Heart left ventricle (tissue), 16 donors: ENCODE results near the gene LOXHD1. TPM values are rescaled to one million over a fixed set of nuclear protein-coding genes. Genes with fewer than 3 reads are reported as not detected.

Experiments
- ATAC-seq, 4 donors: fragments of 200-7000 bp; cut with Tn5 transposase; one replicate each; pipeline ENCODE4 v1.9.1; 2020 to 2022; ENCODE audit warnings: moderate library complexity in 4 of 4, mild to moderate bottlenecking in 3 of 4, moderate number of reproducible peaks in 1 of 4
- DNase-seq, 5 donors: peaks; one replicate each; pipeline ENCODE4 v3.0.0-alpha.2; 2020
- H3K27ac ChIP-seq, 12 donors: fragments of 200-600 bp; sonication (generic) in 4 of 12; one replicate each; pipeline versions ENCODE4 v1.5.0 to v1.8.0; 2016 to 2022; ENCODE audit warnings: mild to moderate bottlenecking in 2 of 12
- H3K27me3 ChIP-seq, 9 donors: fragments of 200-600 bp; sonication (generic) in 2 of 9; one replicate each; pipeline versions ENCODE4 v1.5.1 to v1.8.0; 2016 to 2022; ENCODE audit warnings: mild to moderate bottlenecking in 3 of 9
- H3K36me3 ChIP-seq, 9 donors: fragments of 200-600 bp; sonication (generic) in 2 of 9; one replicate each; pipeline versions ENCODE4 v1.5.0 to v1.8.0; 2018 to 2022; ENCODE audit warnings: mild to moderate bottlenecking in 2 of 9
- H3K4me1 ChIP-seq, 12 donors: fragments of 200-600 bp; sonication (generic) in 4 of 12; one replicate each; pipeline versions ENCODE4 v1.5.0 to v1.8.0; 2016 to 2022; ENCODE audit warnings: mild to moderate bottlenecking in 3 of 12
- H3K4me3 ChIP-seq, 12 donors: fragments of 200-600 bp; sonication (generic) in 4 of 12; one replicate each; pipeline versions ENCODE4 v1.5.0 to v1.8.0; 2017 to 2022; ENCODE audit warnings: mild to moderate bottlenecking in 9 of 12, moderate library complexity in 4 of 12
- H3K9me3 ChIP-seq, 12 donors: fragments of 200-600 bp; sonication (generic) in 4 of 12; one replicate each; pipeline versions ENCODE4 v1.5.0 to v1.8.0; 2016 to 2022; ENCODE audit warnings: mild to moderate bottlenecking in 1 of 12
- CTCF ChIP-seq, 12 donors: fragments of 200-600 bp; sonication (generic) in 4 of 12; IDR thresholded peaks; one replicate each; pipeline versions ENCODE4 v1.5.0 to v1.8.0; 2018 to 2022; ENCODE audit warnings: antibody characterized with exemption in 12 of 12, mild to moderate bottlenecking in 5 of 12
- POLR2A ChIP-seq, 2 donors: fragments of 450-650 bp; IDR thresholded peaks; one replicate each; pipeline ENCODE4 v1.6.1; 2017; ENCODE audit warnings: antibody characterized with exemption in 2 of 2, mild to moderate bottlenecking in 2 of 2, moderate library complexity in 2 of 2
- WGBS, 4 donors: extraction: QIAGEN DNeasy Blood & Tissue Kit in 2 of 4; methylation state at CpG; one replicate each; pipeline versions ENCODE4 v1.1.5 to v1.1.7; 2013 to 2018; 5-methylcytosine and 5-hydroxymethylcytosine counted together
- intact Hi-C, 10 donors: fragments of 100-400 bp; cut with DNase I; formaldehyde crosslinking; loops; one replicate each; pipeline versions ENCODE4 v1.11.1 to v1.14.2; 2022
- long read RNA-seq, 3 donors: library from polyadenylated mRNA; unstranded; transcript quantifications; one replicate each; pipeline ENCODE4 v2.0.0, GENCODE V29; 2020 to 2021
- polyA plus RNA-seq, 2 donors: library from polyadenylated mRNA; stranded (reverse); fragments of 200-250 nt; gene quantifications; one replicate each; pipeline ENCODE4 v1.2.3, GENCODE V29; 2013
- total RNA-seq, 9 donors: library from RNA; depleted of rRNA in 2 of 9; stranded (reverse); fragments of >200 nt in 2 of 9; fragmentation: NEBNext Ultra II Directional in 3 of 9; extraction: Animal tissue kit (Norgen Biotek cat#: 25700) in 3 of 9; gene quantifications; one replicate each; pipeline versions ENCODE4 v1.1.0 to v1.2.4, GENCODE V29; 2016 to 2023
- donor health status: ischemic (EF 13 %, LVEDD 7.1; RV severe dilation, severe dysfunction).
- donor health status: healthy with polysubstance abuse.
- donor health status: DM: no; HTN: yes; CAD: no.
- donor health status: DM: no; HTN: no; CAD: no.
- donor health status: ischemic (EF 25% LVEDD 6.9; RV normal size, moderate dysfunction).
- donor health status: ischemic (EF 25% LVEDD 5.7; RV mildly dilated, moderate dysfunction).
- donor health status: healthy.
- donor health status: DM: yes; HTN: yes; CAD: no.
- donor health status: ischemic (EF 35%, LVEDD 5.7; RV mildly dilated, moderate dysfunction).
- donor health status: nonischemic (EF 11% LVEDD 7.7; RV severe dilation, severe dysfunction).
- donor health status: DM: yes; HTN: yes; CAD: no.
- donor health status: PGD.
- donor health status: ischemic (EF 29% LVEDD 5.4; RV normal size, mild dysfunction).
- donor health status: nonischemic (EF 23%, LVEDD 6.1; RV moderate dilation, normal function).

Gene LOXHD1, protein sequence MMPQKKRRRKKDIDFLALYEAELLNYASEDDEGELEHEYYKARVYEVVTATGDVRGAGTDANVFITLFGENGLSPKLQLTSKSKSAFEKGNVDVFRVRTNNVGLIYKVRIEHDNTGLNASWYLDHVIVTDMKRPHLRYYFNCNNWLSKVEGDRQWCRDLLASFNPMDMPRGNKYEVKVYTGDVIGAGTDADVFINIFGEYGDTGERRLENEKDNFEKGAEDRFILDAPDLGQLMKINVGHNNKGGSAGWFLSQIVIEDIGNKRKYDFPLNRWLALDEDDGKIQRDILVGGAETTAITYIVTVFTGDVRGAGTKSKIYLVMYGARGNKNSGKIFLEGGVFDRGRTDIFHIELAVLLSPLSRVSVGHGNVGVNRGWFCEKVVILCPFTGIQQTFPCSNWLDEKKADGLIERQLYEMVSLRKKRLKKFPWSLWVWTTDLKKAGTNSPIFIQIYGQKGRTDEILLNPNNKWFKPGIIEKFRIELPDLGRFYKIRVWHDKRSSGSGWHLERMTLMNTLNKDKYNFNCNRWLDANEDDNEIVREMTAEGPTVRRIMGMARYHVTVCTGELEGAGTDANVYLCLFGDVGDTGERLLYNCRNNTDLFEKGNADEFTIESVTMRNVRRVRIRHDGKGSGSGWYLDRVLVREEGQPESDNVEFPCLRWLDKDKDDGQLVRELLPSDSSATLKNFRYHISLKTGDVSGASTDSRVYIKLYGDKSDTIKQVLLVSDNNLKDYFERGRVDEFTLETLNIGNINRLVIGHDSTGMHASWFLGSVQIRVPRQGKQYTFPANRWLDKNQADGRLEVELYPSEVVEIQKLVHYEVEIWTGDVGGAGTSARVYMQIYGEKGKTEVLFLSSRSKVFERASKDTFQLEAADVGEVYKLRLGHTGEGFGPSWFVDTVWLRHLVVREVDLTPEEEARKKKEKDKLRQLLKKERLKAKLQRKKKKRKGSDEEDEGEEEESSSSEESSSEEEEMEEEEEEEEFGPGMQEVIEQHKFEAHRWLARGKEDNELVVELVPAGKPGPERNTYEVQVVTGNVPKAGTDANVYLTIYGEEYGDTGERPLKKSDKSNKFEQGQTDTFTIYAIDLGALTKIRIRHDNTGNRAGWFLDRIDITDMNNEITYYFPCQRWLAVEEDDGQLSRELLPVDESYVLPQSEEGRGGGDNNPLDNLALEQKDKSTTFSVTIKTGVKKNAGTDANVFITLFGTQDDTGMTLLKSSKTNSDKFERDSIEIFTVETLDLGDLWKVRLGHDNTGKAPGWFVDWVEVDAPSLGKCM (N-terminal part only)
- 1 to 10 TPM in 3 of 9 donors, under 1 TPM in 6; 0.19 to 1.9 (median 0.54) TPM for total RNA-seq
- polyA plus RNA-seq = under 1 TPM; 0.28 to 0.72 TPM
- long read RNA-seq, donor 1, partial matches to known transcripts = 0 of 1 reads
- long read RNA-seq, donor 1, other reads (novel, unspliced or antisense) = 1 of 1 reads
- long read RNA-seq, donor 2 = 0 reads
- long read RNA-seq, donor 3 = 0 reads

- TF ChIP-seq POLR2A (IDR thresholded peaks at IDR 0.05) (no peak), CTCF (IDR thresholded peaks at IDR 0.05) (no peak)
- no peaks in the 10 kb centered on the region for H3K27me3 ChIP-seq
- no peak for DNase-seq
- no peaks in the 10 kb centered on the region for H3K9me3 ChIP-seq
- ATAC-seq = peak in 1 of 4 donors; percentile 7
- intact Hi-C loops = loop anchor here in 9 of 10 donors (2.0 to 10.0 kb wide), 11 partner anchors 100 to 513 kb away; a partner anchor contains a TSS
- H3K36me3 ChIP-seq = no peaks in the 10 kb centered on the region
- no peak within 1 kb of the TSS for H3K27ac ChIP-seq
- WGBS, 4 donors = 76 to 85% (median 79%) methylated on average over 25 of the region's 25 CpGs
- no peaks in the 10 kb centered on the region for H3K4me1 ChIP-seq
- H3K4me3 ChIP-seq = no peak within 1 kb of the TSS
These were observed at the start of gene LOXHD1 for GRCh38 chr18:46657115-46657955. LOXHD1 (minus strand) TSS chr18:46657220; CDS start chr18:46657033, 187 bp downstream.

DNA sequence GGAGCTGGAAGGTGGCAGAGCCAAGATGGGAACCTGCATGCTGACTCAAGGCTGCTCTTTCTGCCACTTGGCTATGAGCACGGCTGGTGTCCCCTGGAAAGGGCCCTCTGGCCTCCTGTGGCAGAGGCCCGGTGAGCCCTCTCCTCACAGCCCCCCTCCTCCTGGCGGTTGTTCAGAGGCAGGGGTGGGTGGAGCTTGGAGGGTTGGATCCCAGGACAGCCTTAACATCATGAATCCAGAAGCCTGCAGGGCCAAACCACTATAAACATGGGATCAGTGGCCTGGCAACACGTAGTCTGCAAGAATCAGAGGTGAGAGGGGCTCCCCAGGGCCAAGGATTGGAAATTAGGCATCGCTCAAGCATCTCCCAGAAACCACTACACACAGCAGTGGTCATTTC, 48.5 kb upstream of the LOXHD1 start:
- no peak overlapping the region for H3K4me3 ChIP-seq
- ATAC-seq (no peak), DNase-seq (no peak)
- intact Hi-C loops = no loop called here
- 62 to 70% (median 66%) methylated on average over 3 to 5 of the region's 5 CpGs for WGBS, 4 donors
- TF ChIP-seq POLR2A (IDR thresholded peaks at IDR 0.05) (no peak), CTCF (IDR thresholded peaks at IDR 0.05) (no peak)
- H3K4me1 ChIP-seq = peaks cover 0 to 9% (median under 1%) of the 10 kb centered on the region in 12 donors
- no peaks in the 10 kb centered on the region for H3K27me3 ChIP-seq
- no peaks in the 10 kb centered on the region for H3K9me3 ChIP-seq
- no peaks in the 10 kb centered on the region for H3K36me3 ChIP-seq
- no peak overlapping the region for H3K27ac ChIP-seq

GRCh38 chr18:46704816-46705215, 47.8 kb upstream of the LOXHD1 start:
- no peak for ATAC-seq
- Histone ChIP-seq H3K36me3 (no peaks in the 10 kb centered on the region), H3K4me3 (no peak overlapping the region), H3K27ac (no peak overlapping the region), H3K9me3 (no peaks in the 10 kb centered on the region), H3K27me3 (no peaks in the 10 kb centered on the region), H3K4me1 (peaks cover 0 to 8% (median 0%) of the 10 kb centered on the region in 12 donors)
- 89 to 94% (median 92%) methylated on average over 4 of the region's 4 CpGs for WGBS, 4 donors
- no peak for DNase-seq
- TF ChIP-seq POLR2A (IDR thresholded peaks at IDR 0.05) = no peak
- TF ChIP-seq CTCF (IDR thresholded peaks at IDR 0.05) = no peak
- intact Hi-C loops = no loop called here
